Keratinocyte (primary cell): Measurements from ENCODE around the gene CCDC127.
"Not testable (repeated sequence)": the region's sequence is repeated elsewhere in the genome, so short reads cannot be mapped to it uniquely, and the experiment has no call there.

ENCODE experiments used
- EZH2 ChIP-seq: IDR thresholded peaks from one replicate; pipeline ENCODE4 v1.6.1; 2012; ENCODE audit warnings: inconsistent platforms, mild to moderate bottlenecking, low read length, moderate library complexity
- TF ChIP-seq, protein P1 (sequence below), 3 experiments: IDR thresholded peaks in 1 of 3; conservative IDR thresholded peaks in 1 of 3; optimal IDR thresholded peaks in 1 of 3; 2 replicates in 2 of 3; 3 replicates in 1 of 3; pipeline versions ENCODE3 to v1.5.1; 2011; ENCODE audit warnings: low read length in 3 of 3, mild to moderate bottlenecking in 3 of 3, moderate library complexity in 2 of 3, control low read depth in 1 of 3, inconsistent platforms in 1 of 3; ENCODE audit not compliant: insufficient read depth in 2 of 3; ENCODE audit errors: extremely low read depth in 1 of 3

DNA sequence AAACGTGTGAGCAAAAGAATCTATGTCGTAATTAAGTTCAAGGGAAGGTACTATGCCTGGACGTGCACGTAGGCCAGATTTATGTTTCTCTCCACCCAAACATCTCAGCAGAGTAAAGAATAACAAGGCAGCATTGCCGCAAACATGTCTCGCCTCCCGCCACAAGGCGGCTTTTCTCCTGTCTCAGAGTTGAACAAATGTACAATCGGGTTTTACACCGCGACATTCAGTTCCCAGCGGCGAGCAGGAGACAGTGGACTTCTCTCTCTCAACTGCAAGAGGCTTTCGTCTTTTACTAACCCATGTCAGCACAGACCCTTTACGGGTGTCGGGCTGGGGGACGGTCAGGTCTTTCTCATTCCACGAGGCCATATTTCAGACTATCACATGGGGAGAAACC is 20.9 kb downstream of the CCDC127 start:
- TF ChIP-seq, protein P1, sequence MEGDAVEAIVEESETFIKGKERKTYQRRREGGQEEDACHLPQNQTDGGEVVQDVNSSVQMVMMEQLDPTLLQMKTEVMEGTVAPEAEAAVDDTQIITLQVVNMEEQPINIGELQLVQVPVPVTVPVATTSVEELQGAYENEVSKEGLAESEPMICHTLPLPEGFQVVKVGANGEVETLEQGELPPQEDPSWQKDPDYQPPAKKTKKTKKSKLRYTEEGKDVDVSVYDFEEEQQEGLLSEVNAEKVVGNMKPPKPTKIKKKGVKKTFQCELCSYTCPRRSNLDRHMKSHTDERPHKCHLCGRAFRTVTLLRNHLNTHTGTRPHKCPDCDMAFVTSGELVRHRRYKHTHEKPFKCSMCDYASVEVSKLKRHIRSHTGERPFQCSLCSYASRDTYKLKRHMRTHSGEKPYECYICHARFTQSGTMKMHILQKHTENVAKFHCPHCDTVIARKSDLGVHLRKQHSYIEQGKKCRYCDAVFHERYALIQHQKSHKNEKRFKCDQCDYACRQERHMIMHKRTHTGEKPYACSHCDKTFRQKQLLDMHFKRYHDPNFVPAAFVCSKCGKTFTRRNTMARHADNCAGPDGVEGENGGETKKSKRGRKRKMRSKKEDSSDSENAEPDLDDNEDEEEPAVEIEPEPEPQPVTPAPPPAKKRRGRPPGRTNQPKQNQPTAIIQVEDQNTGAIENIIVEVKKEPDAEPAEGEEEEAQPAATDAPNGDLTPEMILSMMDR (optimal IDR thresholded peaks at IDR 0.05 in 1 of 3, IDR thresholded peaks at IDR 0.05 in 1 of 3, conservative IDR thresholded peaks at IDR 0.05 in 1 of 3; ENCODE audit: extremely low read depth in 1 of 3, insufficient read depth in 2 of 3, low read length in 3 of 3): peak in 1 of 3 experiments; percentile 41
- TF ChIP-seq EZH2: not testable (repeated sequence)
